Stomach (tissue), 9 donors: ENCODE data around the gene OR4D2. TPM values are rescaled to one million over a fixed set of nuclear protein-coding genes. Genes with fewer than 3 reads are reported as not detected.

Source experiments
- DNase-seq, 2 donors: peaks; one replicate each; pipeline versions ENCODE4 v3.0.0 to v3.0.0-alpha.2; 2013 to 2019
- H3K27ac ChIP-seq, 5 donors: fragments of 200-600 bp in 4 of 5; sonication (generic) in 4 of 5; one replicate each; pipeline ENCODE4 v1.5.1; 2013 to 2019; ENCODE audit warnings: mild to moderate bottlenecking in 1 of 5, moderate library complexity in 1 of 5
- H3K27me3 ChIP-seq, 3 donors: fragments of 200-600 bp; sonication (generic); one replicate each; pipeline ENCODE4 v1.5.1; 2017 to 2019; ENCODE audit warnings: mixed run types in 1 of 3
- H3K36me3 ChIP-seq, 4 donors: fragments of 200-600 bp; sonication (generic); 1 replicate in 3 of 4; 2 replicates in 1 of 4; pipeline ENCODE4 v1.5.1; 2016 to 2019
- H3K4me1 ChIP-seq, 4 donors: fragments of 200-600 bp; sonication (generic); one replicate each; pipeline ENCODE4 v1.5.1; 2016 to 2019
- H3K4me3 ChIP-seq, 4 donors: fragments of 200-600 bp; sonication (generic) in 3 of 4; one replicate each; pipeline ENCODE4 v1.5.1; 2016 to 2019; ENCODE audit warnings: mild to moderate bottlenecking in 1 of 4
- H3K9me3 ChIP-seq, 4 donors: fragments of 200-600 bp; sonication (generic); one replicate each; pipeline ENCODE4 v1.5.1; 2016 to 2019
- EP300 ChIP-seq: sonication (generic); formaldehyde crosslinking; IDR thresholded peaks from one replicate; pipeline ENCODE4 v1.6.1; 2017; ENCODE audit warnings: antibody characterized with exemption
- POLR2A ChIP-seq, 4 donors: fragments of 450-650 bp; IDR thresholded peaks; one replicate each; pipeline ENCODE4 v1.6.1; 2016; ENCODE audit warnings: antibody characterized with exemption in 4 of 4, control low read depth in 2 of 4, mild to moderate bottlenecking in 1 of 4, moderate library complexity in 1 of 4
- POLR2AphosphoS5 ChIP-seq, 3 donors: sonication (generic); formaldehyde crosslinking; IDR thresholded peaks; one replicate each; pipeline ENCODE4 v1.6.1; 2016; ENCODE audit warnings: antibody characterized with exemption in 3 of 3
- WGBS, 5 donors: extraction: QIAGEN DNeasy Blood & Tissue Kit in 3 of 5; methylation state at CpG; one replicate each; pipeline versions ENCODE4 v1.1.5 to v1.1.7; 2013 to 2018; 5-methylcytosine and 5-hydroxymethylcytosine counted together
- intact Hi-C: fragments of 100-400 bp; cut with DNase I; formaldehyde crosslinking; loops from one replicate; pipeline ENCODE4 v1.15.1; 2023; ENCODE audit warnings: low total_unique reads
- polyA plus RNA-seq, 3 donors: library from polyadenylated mRNA; stranded (reverse); fragments of 200-250 nt; gene quantifications; one replicate each; pipeline ENCODE4 v1.2.3, GENCODE V29; 2013
- total RNA-seq, 5 donors: library from RNA; depleted of rRNA; stranded (reverse); fragments of >200 nt; gene quantifications; one replicate each; pipeline versions ENCODE4 v1.1.0 to v1.2.3, GENCODE V29; 2014 to 2016
- TF ChIP-seq, protein P1 (sequence below), 7 experiments: fragments of 450-650 bp in 4 of 7; fragments of 200-600 bp in 3 of 7; sonication (generic) in 3 of 7; IDR thresholded peaks; one replicate each; pipeline ENCODE4 v1.5.1; 2016 to 2019; ENCODE audit warnings: antibody characterized with exemption in 7 of 7, control low read depth in 2 of 7, mild to moderate bottlenecking in 1 of 7
- donor health status: healthy with polysubstance abuse.
- donor health status: Bipolar disorder and iron deficiency.
- donor health status: healthy.

OR4D2 gene
- total and polyA plus RNA-seq, 8 donors = not detected

DNA sequence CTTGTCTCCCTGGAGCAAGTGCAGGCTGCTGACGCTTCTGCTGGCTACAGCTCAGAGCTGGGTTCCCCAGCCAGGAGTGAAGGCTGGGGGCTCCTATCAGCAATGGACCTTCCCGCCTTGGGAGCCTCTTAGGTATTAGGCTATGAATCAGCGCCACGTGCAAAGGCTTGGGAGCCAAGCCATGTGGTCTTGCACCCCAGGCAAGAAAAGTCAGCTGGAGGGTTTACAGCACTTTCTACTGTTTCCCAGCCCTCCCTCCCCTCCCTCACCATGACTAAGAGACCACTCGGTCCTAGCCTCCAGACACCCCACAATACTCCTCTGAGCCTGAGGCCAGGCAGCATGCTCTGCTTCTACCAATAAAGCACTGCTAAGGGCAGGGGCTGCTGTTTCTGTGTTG lies 38.0 kb downstream of the OR4D2 start:
- Histone ChIP-seq H3K27ac (no peak overlapping the region), H3K9me3 (no peaks in the 10 kb centered on the region), H3K27me3 (peaks cover 0 to 4% (median 0%) of the 10 kb centered on the region in 3 donors), H3K4me3 (no peak overlapping the region), H3K36me3 (peaks cover 0 to 57% (median 51%) of the 10 kb centered on the region in 4 donors), H3K4me1 (peaks cover 0 to 4% (median 0%) of the 10 kb centered on the region in 4 donors)
- intact Hi-C loops = no loop called here
- 78 to 95% (median 95%) methylated on average over 4 to 5 of the region's 5 CpGs for WGBS, 5 donors
- TF ChIP-seq POLR2A (IDR thresholded peaks at IDR 0.05) (no peak), EP300 (no peak), POLR2AphosphoS5 (IDR thresholded peaks at IDR 0.05) (no peak)
- TF ChIP-seq, protein P1, sequence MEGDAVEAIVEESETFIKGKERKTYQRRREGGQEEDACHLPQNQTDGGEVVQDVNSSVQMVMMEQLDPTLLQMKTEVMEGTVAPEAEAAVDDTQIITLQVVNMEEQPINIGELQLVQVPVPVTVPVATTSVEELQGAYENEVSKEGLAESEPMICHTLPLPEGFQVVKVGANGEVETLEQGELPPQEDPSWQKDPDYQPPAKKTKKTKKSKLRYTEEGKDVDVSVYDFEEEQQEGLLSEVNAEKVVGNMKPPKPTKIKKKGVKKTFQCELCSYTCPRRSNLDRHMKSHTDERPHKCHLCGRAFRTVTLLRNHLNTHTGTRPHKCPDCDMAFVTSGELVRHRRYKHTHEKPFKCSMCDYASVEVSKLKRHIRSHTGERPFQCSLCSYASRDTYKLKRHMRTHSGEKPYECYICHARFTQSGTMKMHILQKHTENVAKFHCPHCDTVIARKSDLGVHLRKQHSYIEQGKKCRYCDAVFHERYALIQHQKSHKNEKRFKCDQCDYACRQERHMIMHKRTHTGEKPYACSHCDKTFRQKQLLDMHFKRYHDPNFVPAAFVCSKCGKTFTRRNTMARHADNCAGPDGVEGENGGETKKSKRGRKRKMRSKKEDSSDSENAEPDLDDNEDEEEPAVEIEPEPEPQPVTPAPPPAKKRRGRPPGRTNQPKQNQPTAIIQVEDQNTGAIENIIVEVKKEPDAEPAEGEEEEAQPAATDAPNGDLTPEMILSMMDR (IDR thresholded peaks at IDR 0.05) = no peak
- DNase-seq = no peak

DNA sequence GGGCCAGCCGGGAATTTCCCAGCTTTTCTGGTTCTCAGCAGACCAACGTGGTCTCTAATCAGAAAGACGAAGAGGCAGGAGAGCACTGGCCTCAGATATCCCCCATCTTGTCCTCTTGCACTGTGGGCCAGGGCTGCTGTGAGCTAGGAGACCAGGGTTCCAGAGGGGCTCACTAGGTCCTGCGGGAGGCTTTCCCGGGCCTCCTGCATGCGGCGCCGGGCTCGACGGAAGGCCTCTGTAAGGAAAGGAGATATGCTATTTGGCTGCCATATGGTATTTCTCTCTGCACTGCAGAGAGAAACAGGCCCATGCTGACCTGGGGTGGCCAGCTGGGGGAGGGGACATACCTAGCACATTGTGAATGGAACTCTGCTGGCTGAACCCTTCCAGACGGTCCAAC lies 39.2 kb downstream of the OR4D2 start:
- H3K4me3 ChIP-seq = no peak overlapping the region
- H3K4me1 ChIP-seq = no peaks in the 10 kb centered on the region
- WGBS, 5 donors = 90 to 96% (median 96%) methylated on average over 10 to 11 of the region's 11 CpGs
- no peak for DNase-seq
- TF ChIP-seq POLR2A (IDR thresholded peaks at IDR 0.05) (no peak), POLR2AphosphoS5 (IDR thresholded peaks at IDR 0.05) (no peak), EP300 (no peak)
- TF ChIP-seq, protein P1 (IDR thresholded peaks at IDR 0.05) = no peak
- H3K9me3 ChIP-seq = no peaks in the 10 kb centered on the region
- no peaks in the 10 kb centered on the region for H3K27me3 ChIP-seq
- no peak overlapping the region for H3K27ac ChIP-seq
- H3K36me3 ChIP-seq = peaks cover 4 to 68% (median 63%) of the 10 kb centered on the region in 4 donors
- intact Hi-C loops = no loop called here

DNA sequence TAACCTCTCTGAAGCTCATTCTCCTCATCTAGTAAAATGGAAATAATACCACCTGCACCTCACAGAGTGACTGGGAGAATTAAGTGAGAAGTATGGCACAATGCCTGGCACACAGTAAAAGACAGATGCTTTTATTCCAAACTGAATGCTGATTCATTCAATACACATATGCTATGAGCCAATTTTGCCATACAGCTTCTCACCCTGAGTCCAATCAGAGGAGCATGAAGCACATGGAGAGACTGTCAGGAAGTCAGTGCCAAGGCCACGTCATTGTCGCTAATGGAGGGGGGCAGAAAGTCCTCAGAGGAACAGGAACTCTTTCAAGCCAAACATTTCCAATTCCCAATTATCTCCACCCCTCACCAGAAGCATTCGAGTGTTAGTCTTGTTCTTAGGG lies 40.7 kb downstream of the OR4D2 start:
- H3K4me1 ChIP-seq = no peaks in the 10 kb centered on the region
- peaks cover 10 to 83% (median 78%) of the 10 kb centered on the region in 4 donors for H3K36me3 ChIP-seq
- WGBS, 5 donors = 85 to 93% (median 89%) methylated on average over 3 of the region's 3 CpGs
- no peak overlapping the region for H3K27ac ChIP-seq
- H3K27me3 ChIP-seq = no peaks in the 10 kb centered on the region
- H3K4me3 ChIP-seq = no peak overlapping the region
- no peak for TF ChIP-seq EP300
- TF ChIP-seq POLR2A (IDR thresholded peaks at IDR 0.05) = no peak
- no peak for TF ChIP-seq POLR2AphosphoS5 (IDR thresholded peaks at IDR 0.05)
- TF ChIP-seq, protein P1 (IDR thresholded peaks at IDR 0.05) = no peak
- no peak for DNase-seq
- no peaks in the 10 kb centered on the region for H3K9me3 ChIP-seq
- intact Hi-C loops = no loop called here

DNA sequence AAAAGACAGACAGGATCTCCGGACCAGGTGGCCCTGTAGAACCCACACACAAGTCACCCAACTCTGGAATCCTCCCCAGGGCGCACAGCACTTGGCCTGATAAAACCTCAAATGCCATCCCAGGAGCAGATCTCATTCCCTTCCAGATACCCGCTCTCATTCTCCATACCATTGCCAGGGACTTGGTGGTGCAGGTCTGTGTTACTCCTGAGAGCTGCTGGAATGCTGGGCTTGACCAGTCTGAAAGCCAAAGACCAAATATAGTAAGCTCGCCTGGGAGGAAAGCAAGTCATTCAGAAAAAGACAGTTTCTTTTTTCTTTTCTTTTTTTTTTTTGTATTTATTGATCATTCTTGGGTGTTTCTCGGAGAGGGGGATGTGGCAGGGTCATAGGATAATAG lies 41.6 kb downstream of the OR4D2 start:
- Histone ChIP-seq H3K4me3 (no peak overlapping the region), H3K9me3 (no peaks in the 10 kb centered on the region), H3K27ac (no peak overlapping the region), H3K4me1 (no peaks in the 10 kb centered on the region), H3K27me3 (no peaks in the 10 kb centered on the region), H3K36me3 (peaks cover 19 to 92% (median 87%) of the 10 kb centered on the region in 4 donors)
- no peak for DNase-seq
- TF ChIP-seq, protein P1 (IDR thresholded peaks at IDR 0.05) = no peak
- no peak for TF ChIP-seq POLR2A (IDR thresholded peaks at IDR 0.05)
- TF ChIP-seq POLR2AphosphoS5 (IDR thresholded peaks at IDR 0.05) = no peak
- no peak for TF ChIP-seq EP300
- WGBS, 5 donors = 92 to 94% (median 92%) methylated on average over 5 of the region's 5 CpGs
- intact Hi-C loops = no loop called here
